Transverse colon (tissue), 4 donors: Measurements from ENCODE around the gene CLCNKA. TPM values are rescaled to one million over a fixed set of nuclear protein-coding genes. Genes with fewer than 3 reads are reported as not detected.
"Not testable (repeated sequence)": the region's sequence is repeated elsewhere in the genome, so short reads cannot be mapped to it uniquely, and the experiment has no call there.

Experiments used
- DNase-seq: peaks from one replicate; pipeline ENCODE4 v3.0.0-alpha.2; 2019
- H3K27ac ChIP-seq, 4 donors: fragments of 200-600 bp; sonication (generic); 2 replicates each; pipeline ENCODE4 v1.5.1; 2016 to 2018; ENCODE audit warnings: inconsistent platforms in 4 of 4
- H3K27me3 ChIP-seq: fragments of 200-600 bp; sonication (generic); 2 replicates; pipeline ENCODE4 v1.5.1; 2017; ENCODE audit warnings: inconsistent platforms
- H3K36me3 ChIP-seq, 4 donors: fragments of 200-600 bp; sonication (generic); 2 replicates each; pipeline ENCODE4 v1.5.1; 2017 to 2019; ENCODE audit warnings: inconsistent platforms in 4 of 4
- H3K4me1 ChIP-seq, 4 donors: fragments of 200-600 bp; sonication (generic); 2 replicates each; pipeline ENCODE4 v1.5.1; 2017 to 2020; ENCODE audit warnings: inconsistent platforms in 4 of 4
- H3K4me3 ChIP-seq, 4 donors: fragments of 200-600 bp; sonication (generic); 1 replicate in 1 of 4; 2 replicates in 3 of 4; pipeline versions ENCODE4 v1.5.1 to v1.6.1; 2017 to 2019; ENCODE audit warnings: inconsistent platforms in 4 of 4
- H3K9me3 ChIP-seq, 2 donors: fragments of 200-600 bp; sonication (generic); 2 replicates each; pipeline ENCODE4 v1.5.1; 2017 to 2019; ENCODE audit warnings: inconsistent platforms in 2 of 2
- EP300 ChIP-seq: sonication (generic); formaldehyde crosslinking; IDR thresholded peaks from one replicate; pipeline ENCODE4 v1.6.1; 2017; ENCODE audit warnings: antibody characterized with exemption, low read depth
- POLR2A ChIP-seq: fragments of 450-650 bp; IDR thresholded peaks from one replicate; pipeline ENCODE4 v1.6.1; 2016; ENCODE audit warnings: antibody characterized with exemption, mild to moderate bottlenecking, moderate library complexity
- POLR2AphosphoS5 ChIP-seq, 3 donors: sonication (generic); formaldehyde crosslinking; IDR thresholded peaks; one replicate each; pipeline ENCODE4 v1.6.1; 2016; ENCODE audit warnings: antibody characterized with exemption in 3 of 3
- WGBS, 2 donors: methylation state at CpG; one replicate each; pipeline ENCODE4 v1.1.5; 2018; ENCODE audit warnings: low coverage in 1 of 2; 5-methylcytosine and 5-hydroxymethylcytosine counted together
- in situ Hi-C, 4 donors: fragments of 200-750 bp; cut with MboI; loops; one replicate each; pipeline versions ENCODE4 v1.15.0 to v1.15.1; 2017; ENCODE audit warnings: low sequenced_read_pairs in 3 of 4, low pct_ligation_motif_present in 1 of 4, low pct_unique_long_range_greater_than_20kb in 1 of 4
- intact Hi-C: fragments of 100-400 bp; cut with DNase I; formaldehyde crosslinking; loops from one replicate; pipeline ENCODE4 v1.15.1; 2023; ENCODE audit warnings: low total_unique reads
- total RNA-seq, 4 donors: library from RNA; depleted of rRNA; stranded (reverse); fragments of >200 nt; gene quantifications; one replicate each; pipeline ENCODE4 v1.1.0, GENCODE V29; 2016
- TF ChIP-seq, protein P1 (sequence below), 5 experiments: fragments of 200-600 bp in 3 of 5; fragments of 450-650 bp in 2 of 5; sonication (generic) in 3 of 5; IDR thresholded peaks; 1 replicate in 2 of 5; 2 replicates in 3 of 5; pipeline ENCODE4 v1.5.1; 2016 to 2017; ENCODE audit warnings: antibody characterized with exemption in 5 of 5, inconsistent platforms in 3 of 5, mild to moderate bottlenecking in 2 of 5, moderate library complexity in 1 of 5

CLCNKA gene
- total RNA-seq, 4 donors from 2014 or later, result 0.68 to 21.7 (median 0.79) TPM; not detected in 1

DNA sequence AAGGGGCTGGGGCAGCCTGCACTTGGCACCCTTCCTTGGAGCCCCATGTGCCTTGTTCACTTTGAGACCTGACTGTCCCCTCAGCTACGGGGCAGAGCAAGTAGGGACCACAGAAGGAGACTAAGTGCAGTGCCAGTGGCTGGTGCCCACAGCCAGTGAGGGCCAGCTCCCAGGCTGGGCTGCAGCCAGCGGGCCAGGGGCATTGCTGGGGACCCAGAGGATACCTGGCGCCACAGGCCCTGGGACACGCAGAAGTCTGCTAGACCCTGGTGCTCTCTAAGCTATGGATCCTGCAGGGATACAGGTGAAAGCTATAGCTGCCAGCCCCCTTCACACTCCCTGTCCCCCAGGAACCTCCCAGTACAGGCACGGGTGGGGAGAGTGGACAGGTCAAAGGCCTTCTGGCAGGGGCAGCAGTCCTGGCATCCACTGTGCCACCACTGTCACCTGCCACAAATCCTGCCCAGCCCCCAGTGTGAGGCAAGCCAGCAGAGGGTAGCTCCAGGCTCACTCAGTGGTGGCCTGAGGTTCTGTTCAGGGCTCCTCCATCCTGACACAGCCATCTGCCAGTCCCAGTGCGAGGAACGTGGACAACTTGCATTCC lies 1.3 kb downstream of the CLCNKA start:
- 60% methylated on average over 7 of the region's 7 CpGs; no CpG with 5 or more reads in 1 of the 2 donors for WGBS, 2 donors
- intact Hi-C loops (no loop called here), in situ Hi-C loops (no loop called here)
- Histone ChIP-seq H3K4me3 (no peak overlapping the region), H3K4me1 (peaks cover 15 to 27% (median 24%) of the 10 kb centered on the region in 4 donors), H3K27me3 (peaks cover 17% of the 10 kb centered on the region), H3K9me3 (no peaks in the 10 kb centered on the region), H3K36me3 (no peaks in the 10 kb centered on the region), H3K27ac (no peak overlapping the region)
- no peak for DNase-seq
- TF ChIP-seq EP300, result no peak

DNA sequence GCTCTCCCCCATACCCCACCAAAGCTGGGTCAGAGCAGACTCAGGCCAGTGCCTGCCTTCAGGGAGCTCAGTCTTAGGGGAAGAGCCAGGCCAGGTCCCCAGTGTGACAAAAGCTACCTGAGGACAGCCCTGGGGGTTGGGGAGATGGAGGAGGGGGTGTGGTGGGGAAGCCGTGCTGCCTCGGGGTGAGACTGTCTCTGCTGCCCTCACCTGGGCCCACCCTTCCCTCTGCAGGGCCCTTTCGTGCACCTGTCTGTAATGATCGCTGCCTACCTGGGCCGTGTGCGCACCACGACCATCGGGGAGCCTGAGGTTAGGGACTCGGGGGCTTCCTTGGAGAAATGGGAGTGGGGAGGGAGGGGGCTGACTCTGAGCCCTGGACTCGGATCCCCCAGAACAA lies 4.5 kb downstream of the CLCNKA start:
- DNase-seq, H3K4me1 ChIP-seq, in situ Hi-C loops, intact Hi-C loops, H3K9me3 ChIP-seq, H3K4me3 ChIP-seq, H3K36me3 ChIP-seq, H3K27ac ChIP-seq: not testable (repeated sequence)
- 39% methylated on average over 9 of the region's 10 CpGs; no CpG with 5 or more reads in 1 of the 2 donors for WGBS, 2 donors
- H3K27me3 ChIP-seq, result peaks cover 26% of the 10 kb centered on the region

DNA sequence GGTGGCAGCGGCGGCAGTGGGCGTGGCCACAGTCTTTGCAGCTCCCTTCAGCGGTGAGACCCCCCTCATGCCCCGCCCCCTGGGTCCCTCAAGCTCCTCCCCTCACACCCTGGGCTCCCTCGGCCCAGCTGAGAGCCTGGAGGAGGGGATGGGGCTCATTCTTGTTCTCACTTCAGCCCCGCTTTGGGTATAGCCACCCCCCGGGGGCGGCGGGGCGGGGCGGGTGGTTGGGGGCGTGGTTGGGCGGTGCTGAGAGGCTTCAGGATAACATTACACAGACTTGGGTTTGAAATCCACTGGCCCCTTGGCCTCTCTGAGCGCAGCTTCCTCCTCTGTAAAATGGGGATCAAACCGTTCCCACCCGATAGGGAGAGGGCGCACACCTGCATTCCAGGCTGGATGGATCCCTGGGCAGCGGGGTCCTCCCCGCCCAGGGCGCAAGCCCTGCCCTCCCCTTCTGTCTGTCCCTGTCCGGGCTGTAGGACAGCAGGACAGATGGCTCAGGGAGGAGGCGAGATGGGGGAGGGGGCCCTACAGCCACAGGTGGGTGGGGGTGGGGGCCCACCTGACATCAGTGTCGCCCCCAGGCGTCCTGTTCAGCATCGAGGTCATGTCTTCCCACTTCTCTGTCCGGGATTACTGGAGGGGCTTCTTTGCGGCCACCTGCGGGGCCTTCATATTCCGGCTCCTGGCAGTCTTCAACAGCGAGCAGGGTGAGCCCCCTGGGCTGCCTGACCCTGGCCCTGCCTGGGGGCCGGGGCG lies 5.1 kb downstream of the CLCNKA start:
- peak overlapping the region in 1 of 4 donors; percentile 14 for H3K27ac ChIP-seq

DNA sequence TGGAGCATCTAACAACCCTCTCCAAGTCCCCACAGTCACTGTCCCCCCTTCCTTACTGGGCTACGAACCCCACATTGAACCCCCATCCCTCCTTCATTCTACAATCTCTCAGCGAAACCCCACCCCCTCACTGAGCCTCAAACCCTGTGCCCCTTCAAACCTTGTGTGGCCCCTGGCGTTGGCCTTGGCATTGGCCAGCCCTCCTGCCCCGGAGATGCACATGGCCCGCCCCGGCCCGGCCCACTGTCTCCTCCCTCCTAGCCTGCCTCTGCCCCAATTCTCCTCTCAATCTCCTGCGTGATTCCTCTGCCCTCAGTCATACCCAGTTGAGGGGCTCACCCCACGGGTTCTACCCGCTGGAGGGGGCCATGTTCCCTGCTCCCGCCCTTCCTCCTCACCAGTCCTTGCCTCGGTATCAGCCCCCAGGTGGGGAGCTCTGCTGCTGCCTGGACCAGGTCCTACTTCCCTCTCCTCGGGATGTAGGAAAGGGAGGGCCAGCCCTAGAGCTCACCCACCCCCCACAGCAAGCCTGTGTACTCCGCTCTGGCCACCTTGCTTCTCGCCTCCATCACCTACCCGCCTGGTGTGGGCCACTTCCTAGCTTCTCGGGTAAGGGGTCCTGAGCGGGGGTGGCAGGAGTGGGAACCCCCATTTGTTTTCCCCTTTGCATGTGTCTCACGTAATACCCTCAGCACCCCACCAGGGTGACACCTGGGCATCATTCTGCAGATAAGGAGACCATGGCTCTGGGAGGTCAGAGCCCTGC lies 6.6 kb downstream of the CLCNKA start:
- Histone ChIP-seq H3K27ac (no peak overlapping the region), H3K27me3 (peaks cover 26% of the 10 kb centered on the region), H3K36me3 (no peaks in the 10 kb centered on the region), H3K4me1 (peaks cover 11 to 15% (median 13%) of the 10 kb centered on the region in 4 donors), H3K4me3 (no peak overlapping the region), H3K9me3 (no peaks in the 10 kb centered on the region)
- in situ Hi-C loops (no loop called here), intact Hi-C loops (no loop called here)
- TF ChIP-seq EP300, result no peak
- TF ChIP-seq POLR2A, result no peak
- TF ChIP-seq, protein P1, sequence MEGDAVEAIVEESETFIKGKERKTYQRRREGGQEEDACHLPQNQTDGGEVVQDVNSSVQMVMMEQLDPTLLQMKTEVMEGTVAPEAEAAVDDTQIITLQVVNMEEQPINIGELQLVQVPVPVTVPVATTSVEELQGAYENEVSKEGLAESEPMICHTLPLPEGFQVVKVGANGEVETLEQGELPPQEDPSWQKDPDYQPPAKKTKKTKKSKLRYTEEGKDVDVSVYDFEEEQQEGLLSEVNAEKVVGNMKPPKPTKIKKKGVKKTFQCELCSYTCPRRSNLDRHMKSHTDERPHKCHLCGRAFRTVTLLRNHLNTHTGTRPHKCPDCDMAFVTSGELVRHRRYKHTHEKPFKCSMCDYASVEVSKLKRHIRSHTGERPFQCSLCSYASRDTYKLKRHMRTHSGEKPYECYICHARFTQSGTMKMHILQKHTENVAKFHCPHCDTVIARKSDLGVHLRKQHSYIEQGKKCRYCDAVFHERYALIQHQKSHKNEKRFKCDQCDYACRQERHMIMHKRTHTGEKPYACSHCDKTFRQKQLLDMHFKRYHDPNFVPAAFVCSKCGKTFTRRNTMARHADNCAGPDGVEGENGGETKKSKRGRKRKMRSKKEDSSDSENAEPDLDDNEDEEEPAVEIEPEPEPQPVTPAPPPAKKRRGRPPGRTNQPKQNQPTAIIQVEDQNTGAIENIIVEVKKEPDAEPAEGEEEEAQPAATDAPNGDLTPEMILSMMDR (IDR thresholded peaks at IDR 0.05), result no peak
- no peak for TF ChIP-seq POLR2AphosphoS5 (IDR thresholded peaks at IDR 0.05)
- DNase-seq, result no peak
- WGBS, 2 donors, result 43 to 54% methylated on average over 4 to 19 of the region's 19 CpGs

More for the DNA sequence above, 5.1 kb downstream of the CLCNKA start:
- H3K4me1 ChIP-seq, result peaks cover 8 to 9% (median 8%) of the 10 kb centered on the region in 4 donors
- intact Hi-C loops (no loop called here), in situ Hi-C loops (no loop called here)
- H3K27me3 ChIP-seq, result peaks cover 26% of the 10 kb centered on the region
- peak; percentile 25 for DNase-seq
- TF ChIP-seq POLR2AphosphoS5 (IDR thresholded peaks at IDR 0.05), result no peak
- no peak for TF ChIP-seq POLR2A
- TF ChIP-seq, protein P1 (IDR thresholded peaks at IDR 0.05), result no peak
- TF ChIP-seq EP300, result no peak
- H3K36me3 ChIP-seq, result no peaks in the 10 kb centered on the region
- 19% methylated on average over 18 of the region's 33 CpGs; no CpG with 5 or more reads in 1 of the 2 donors for WGBS, 2 donors
- H3K4me3 ChIP-seq, result peak overlapping the region in 2 of 4 donors; percentile 18 to 34
- H3K9me3 ChIP-seq, result no peaks in the 10 kb centered on the region

DNA sequence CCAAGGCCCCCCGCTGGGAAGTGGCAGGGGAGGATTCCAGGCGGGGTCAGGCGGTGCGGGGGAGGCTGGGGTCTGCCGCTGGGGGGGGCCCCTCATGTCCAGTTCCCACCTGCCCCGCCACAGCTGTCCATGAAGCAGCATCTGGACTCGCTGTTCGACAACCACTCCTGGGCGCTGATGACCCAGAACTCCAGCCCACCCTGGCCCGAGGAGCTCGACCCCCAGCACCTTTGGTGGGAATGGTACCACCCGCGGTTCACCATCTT lies 7.1 kb downstream of the CLCNKA start:
- H3K9me3 ChIP-seq, H3K36me3 ChIP-seq, intact Hi-C loops, H3K4me3 ChIP-seq, H3K27ac ChIP-seq, DNase-seq, in situ Hi-C loops: not testable (repeated sequence)
- Histone ChIP-seq H3K27me3 (peaks cover 26% of the 10 kb centered on the region), H3K4me1 (peaks cover 11 to 15% (median 13%) of the 10 kb centered on the region in 4 donors)
- WGBS, 2 donors, result 73% methylated on average over 6 of the region's 13 CpGs; no CpG with 5 or more reads in 1 of the 2 donors
